HG03520 (cell line): Measurements from ENCODE around the gene DACH1.

ENCODE experiments used
- ATAC-seq: cut with Tn5 transposase; IDR thresholded peaks from one replicate; pipeline ENCODE4 v1.9.1; 2021; ENCODE audit warnings: mild to moderate bottlenecking, moderate library complexity; ENCODE audit not compliant: unreplicated experiment

DACH1 gene

GRCh38 chr13:71593566-71593965 lies 273.4 kb downstream of the DACH1 start:
- ATAC-seq = no peak

GRCh38 chr13:71591374-71591773 lies 275.6 kb downstream of the DACH1 start:
- ATAC-seq = no peak

- ATAC-seq = no peak
Observed at GRCh38 chr13:71590654-71591148, 276.3 kb downstream of the DACH1 start.

- ATAC-seq = no peak
Observed at GRCh38 chr13:71589032-71589431, 278.0 kb downstream of the DACH1 start.

- no peak for ATAC-seq
Observed at GRCh38 chr13:71587817-71588216, 279.2 kb downstream of the DACH1 start.

GRCh38 chr13:71587193-71587592 lies 279.8 kb downstream of the DACH1 start:
- no peak for ATAC-seq

- ATAC-seq = no peak
Observed at GRCh38 chr13:71583581-71583980, 283.4 kb downstream of the DACH1 start.

- ATAC-seq = no peak
Observed at GRCh38 chr13:71580614-71581013, 286.4 kb downstream of the DACH1 start.

- no peak for ATAC-seq
Observed at GRCh38 chr13:71578048-71578447, 289.0 kb downstream of the DACH1 start.

GRCh38 chr13:71577127-71577526 lies 289.9 kb downstream of the DACH1 start:
- no peak for ATAC-seq

GRCh38 chr13:71576571-71576970 lies 290.4 kb downstream of the DACH1 start:
- no peak for ATAC-seq

- ATAC-seq = no peak
Observed at GRCh38 chr13:71546881-71547280, 320.1 kb downstream of the DACH1 start.

- ATAC-seq = no peak
Observed at GRCh38 chr13:71540098-71540497, 326.9 kb downstream of the DACH1 start.

- no peak for ATAC-seq
Observed at GRCh38 chr13:71536201-71536600, 330.8 kb downstream of the DACH1 start.

- no peak for ATAC-seq
Observed at GRCh38 chr13:71524613-71525304, 342.2 kb downstream of the DACH1 start.

GRCh38 chr13:71524245-71524612 lies 342.8 kb downstream of the DACH1 start:
- ATAC-seq = no peak

GRCh38 chr13:71522941-71523526 lies 344.0 kb downstream of the DACH1 start:
- no peak for ATAC-seq

- ATAC-seq = no peak
Observed at GRCh38 chr13:71517004-71517403, 350.0 kb downstream of the DACH1 start.

- no peak for ATAC-seq
Observed at GRCh38 chr13:71516521-71516920, 350.5 kb downstream of the DACH1 start.

- ATAC-seq = no peak
Observed at GRCh38 chr13:71515744-71516038, 351.3 kb downstream of the DACH1 start.

- no peak for ATAC-seq
Observed at GRCh38 chr13:71514900-71515743, 351.9 kb downstream of the DACH1 start.
